ENCODE measurements around the gene APPBP2. TPM values are rescaled to one million over a fixed set of nuclear protein-coding genes. Genes with fewer than 3 reads are reported as not detected.

The APPBP2 gene
- total and polyA plus RNA-seq, 2 of the 8 experiments (the other 6 are each of a cell fraction or from before 2014, with no cell fraction given) = 3.3 to 18.0 TPM

DNA sequence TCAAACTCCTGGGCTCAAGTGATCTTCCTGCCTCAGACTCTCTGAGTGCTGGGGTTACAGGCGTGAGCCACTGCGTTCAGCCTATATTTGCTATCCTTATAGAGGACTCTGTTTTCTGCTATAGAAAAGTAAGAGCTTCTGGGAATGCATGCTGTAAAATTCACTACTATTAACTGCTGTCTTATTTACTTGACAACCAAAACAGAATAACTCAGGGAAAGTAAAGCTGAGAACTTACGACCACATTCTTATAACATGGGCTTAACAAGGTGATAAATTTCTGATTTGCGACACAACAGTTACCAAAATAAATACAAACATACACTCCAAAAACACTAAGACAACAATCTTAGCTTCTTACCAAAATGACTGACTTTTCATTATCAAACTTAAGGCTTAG, 23.9 kb downstream of the APPBP2 start (continued):
- TF ChIP-seq CTBP2 (IDR thresholded peaks at IDR 0.05; ENCODE audit: borderline replicate concordance, insufficient read depth, insufficient read length, low read length) = no peak
- TF ChIP-seq, protein P1, sequence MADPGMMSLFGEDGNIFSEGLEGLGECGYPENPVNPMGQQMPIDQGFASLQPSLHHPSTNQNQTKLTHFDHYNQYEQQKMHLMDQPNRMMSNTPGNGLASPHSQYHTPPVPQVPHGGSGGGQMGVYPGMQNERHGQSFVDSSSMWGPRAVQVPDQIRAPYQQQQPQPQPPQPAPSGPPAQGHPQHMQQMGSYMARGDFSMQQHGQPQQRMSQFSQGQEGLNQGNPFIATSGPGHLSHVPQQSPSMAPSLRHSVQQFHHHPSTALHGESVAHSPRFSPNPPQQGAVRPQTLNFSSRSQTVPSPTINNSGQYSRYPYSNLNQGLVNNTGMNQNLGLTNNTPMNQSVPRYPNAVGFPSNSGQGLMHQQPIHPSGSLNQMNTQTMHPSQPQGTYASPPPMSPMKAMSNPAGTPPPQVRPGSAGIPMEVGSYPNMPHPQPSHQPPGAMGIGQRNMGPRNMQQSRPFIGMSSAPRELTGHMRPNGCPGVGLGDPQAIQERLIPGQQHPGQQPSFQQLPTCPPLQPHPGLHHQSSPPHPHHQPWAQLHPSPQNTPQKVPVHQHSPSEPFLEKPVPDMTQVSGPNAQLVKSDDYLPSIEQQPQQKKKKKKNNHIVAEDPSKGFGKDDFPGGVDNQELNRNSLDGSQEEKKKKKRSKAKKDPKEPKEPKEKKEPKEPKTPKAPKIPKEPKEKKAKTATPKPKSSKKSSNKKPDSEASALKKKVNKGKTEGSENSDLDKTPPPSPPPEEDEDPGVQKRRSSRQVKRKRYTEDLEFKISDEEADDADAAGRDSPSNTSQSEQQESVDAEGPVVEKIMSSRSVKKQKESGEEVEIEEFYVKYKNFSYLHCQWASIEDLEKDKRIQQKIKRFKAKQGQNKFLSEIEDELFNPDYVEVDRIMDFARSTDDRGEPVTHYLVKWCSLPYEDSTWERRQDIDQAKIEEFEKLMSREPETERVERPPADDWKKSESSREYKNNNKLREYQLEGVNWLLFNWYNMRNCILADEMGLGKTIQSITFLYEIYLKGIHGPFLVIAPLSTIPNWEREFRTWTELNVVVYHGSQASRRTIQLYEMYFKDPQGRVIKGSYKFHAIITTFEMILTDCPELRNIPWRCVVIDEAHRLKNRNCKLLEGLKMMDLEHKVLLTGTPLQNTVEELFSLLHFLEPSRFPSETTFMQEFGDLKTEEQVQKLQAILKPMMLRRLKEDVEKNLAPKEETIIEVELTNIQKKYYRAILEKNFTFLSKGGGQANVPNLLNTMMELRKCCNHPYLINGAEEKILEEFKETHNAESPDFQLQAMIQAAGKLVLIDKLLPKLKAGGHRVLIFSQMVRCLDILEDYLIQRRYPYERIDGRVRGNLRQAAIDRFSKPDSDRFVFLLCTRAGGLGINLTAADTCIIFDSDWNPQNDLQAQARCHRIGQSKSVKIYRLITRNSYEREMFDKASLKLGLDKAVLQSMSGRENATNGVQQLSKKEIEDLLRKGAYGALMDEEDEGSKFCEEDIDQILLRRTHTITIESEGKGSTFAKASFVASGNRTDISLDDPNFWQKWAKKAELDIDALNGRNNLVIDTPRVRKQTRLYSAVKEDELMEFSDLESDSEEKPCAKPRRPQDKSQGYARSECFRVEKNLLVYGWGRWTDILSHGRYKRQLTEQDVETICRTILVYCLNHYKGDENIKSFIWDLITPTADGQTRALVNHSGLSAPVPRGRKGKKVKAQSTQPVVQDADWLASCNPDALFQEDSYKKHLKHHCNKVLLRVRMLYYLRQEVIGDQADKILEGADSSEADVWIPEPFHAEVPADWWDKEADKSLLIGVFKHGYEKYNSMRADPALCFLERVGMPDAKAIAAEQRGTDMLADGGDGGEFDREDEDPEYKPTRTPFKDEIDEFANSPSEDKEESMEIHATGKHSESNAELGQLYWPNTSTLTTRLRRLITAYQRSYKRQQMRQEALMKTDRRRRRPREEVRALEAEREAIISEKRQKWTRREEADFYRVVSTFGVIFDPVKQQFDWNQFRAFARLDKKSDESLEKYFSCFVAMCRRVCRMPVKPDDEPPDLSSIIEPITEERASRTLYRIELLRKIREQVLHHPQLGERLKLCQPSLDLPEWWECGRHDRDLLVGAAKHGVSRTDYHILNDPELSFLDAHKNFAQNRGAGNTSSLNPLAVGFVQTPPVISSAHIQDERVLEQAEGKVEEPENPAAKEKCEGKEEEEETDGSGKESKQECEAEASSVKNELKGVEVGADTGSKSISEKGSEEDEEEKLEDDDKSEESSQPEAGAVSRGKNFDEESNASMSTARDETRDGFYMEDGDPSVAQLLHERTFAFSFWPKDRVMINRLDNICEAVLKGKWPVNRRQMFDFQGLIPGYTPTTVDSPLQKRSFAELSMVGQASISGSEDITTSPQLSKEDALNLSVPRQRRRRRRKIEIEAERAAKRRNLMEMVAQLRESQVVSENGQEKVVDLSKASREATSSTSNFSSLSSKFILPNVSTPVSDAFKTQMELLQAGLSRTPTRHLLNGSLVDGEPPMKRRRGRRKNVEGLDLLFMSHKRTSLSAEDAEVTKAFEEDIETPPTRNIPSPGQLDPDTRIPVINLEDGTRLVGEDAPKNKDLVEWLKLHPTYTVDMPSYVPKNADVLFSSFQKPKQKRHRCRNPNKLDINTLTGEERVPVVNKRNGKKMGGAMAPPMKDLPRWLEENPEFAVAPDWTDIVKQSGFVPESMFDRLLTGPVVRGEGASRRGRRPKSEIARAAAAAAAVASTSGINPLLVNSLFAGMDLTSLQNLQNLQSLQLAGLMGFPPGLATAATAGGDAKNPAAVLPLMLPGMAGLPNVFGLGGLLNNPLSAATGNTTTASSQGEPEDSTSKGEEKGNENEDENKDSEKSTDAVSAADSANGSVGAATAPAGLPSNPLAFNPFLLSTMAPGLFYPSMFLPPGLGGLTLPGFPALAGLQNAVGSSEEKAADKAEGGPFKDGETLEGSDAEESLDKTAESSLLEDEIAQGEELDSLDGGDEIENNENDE (IDR thresholded peaks at IDR 0.05; ENCODE audit: insufficient replicate concordance, low read length) = no peak
- no peak for TF ChIP-seq SIN3A (conservative IDR thresholded peaks at IDR 0.05 in 1 of 2, IDR thresholded peaks at IDR 0.05 in 1 of 2; ENCODE audit: low read depth in 1 of 2, low read length in 2 of 2)
- TF ChIP-seq, protein P2, sequence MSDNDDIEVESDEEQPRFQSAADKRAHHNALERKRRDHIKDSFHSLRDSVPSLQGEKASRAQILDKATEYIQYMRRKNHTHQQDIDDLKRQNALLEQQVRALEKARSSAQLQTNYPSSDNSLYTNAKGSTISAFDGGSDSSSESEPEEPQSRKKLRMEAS (IDR thresholded peaks at IDR 0.05) = no peak
- TF ChIP-seq NRF1 (IDR thresholded peaks at IDR 0.05; ENCODE audit: low read depth, low read length) = no peak
- no peak for TF ChIP-seq YY1 (IDR thresholded peaks at IDR 0.05; ENCODE audit: low read depth, low read length)
- TF ChIP-seq BACH1 (IDR thresholded peaks at IDR 0.05; ENCODE audit: low read length) = no peak
- TF ChIP-seq CBX8 (IDR thresholded peaks at IDR 0.05; ENCODE audit: borderline replicate concordance, low read depth, low read length) = no peak
- TF ChIP-seq POLR2A (IDR thresholded peaks at IDR 0.05; ENCODE audit: control extremely low read depth in 1 of 2, low read depth in 2 of 2, low read length in 2 of 2) = no peak

All from H1 (cell line).